Upper lobe of left lung (tissue), 4 donors: ENCODE measurements around the gene DLG3.
"Not testable (repeated sequence)": the region's sequence is repeated elsewhere in the genome, so short reads cannot be mapped to it uniquely, and the experiment has no call there.

Experiments used
- CTCF ChIP-seq, 6 experiments: fragments of 450-650 bp in 4 of 6; fragments of 200-600 bp in 2 of 6; sonication (generic) in 2 of 6; IDR thresholded peaks; one replicate each; pipeline ENCODE4 v1.5.1; 2016 to 2019; ENCODE audit warnings: antibody characterized with exemption in 6 of 6
- EP300 ChIP-seq, 4 donors: sonication (generic); formaldehyde crosslinking; IDR thresholded peaks; one replicate each; pipeline ENCODE4 v1.5.1; 2017; ENCODE audit warnings: antibody characterized with exemption in 4 of 4, control low read depth in 2 of 4
- POLR2AphosphoS5 ChIP-seq, 2 donors: sonication (generic); formaldehyde crosslinking; IDR thresholded peaks; one replicate each; pipeline ENCODE4 v1.5.1; 2017; ENCODE audit warnings: antibody characterized with exemption in 2 of 2

DNA sequence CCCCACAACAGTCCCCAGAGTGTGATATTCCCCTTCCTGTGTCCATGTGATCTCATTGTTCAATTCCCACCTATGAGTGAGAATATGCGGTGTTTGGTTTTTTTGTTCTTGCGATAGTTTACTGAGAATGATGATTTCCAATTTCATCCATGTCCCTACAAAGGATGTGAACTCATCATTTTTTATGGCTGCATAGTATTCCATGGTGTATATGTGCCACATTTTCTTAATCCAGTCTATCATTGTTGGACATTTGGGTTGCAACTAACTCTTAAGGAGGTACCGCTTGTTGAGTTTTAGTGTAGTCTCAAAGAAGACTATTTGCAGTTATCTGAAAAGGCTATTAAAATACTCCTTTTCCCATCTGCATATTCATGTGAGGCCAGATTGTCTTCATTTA is 44.5 kb upstream of the DLG3 start:
- not testable (repeated sequence) for TF ChIP-seq POLR2AphosphoS5, CTCF, EP300 (IDR thresholded peaks at IDR 0.05)
